ENCODE data around the gene SRPRB. TPM values are rescaled to one million over a fixed set of nuclear protein-coding genes. Genes with fewer than 3 reads are reported as not detected.

Gene SRPRB
- polyA plus RNA-seq, 3 donors = 47.4 to 54.2 (median 53.1) TPM

DNA sequence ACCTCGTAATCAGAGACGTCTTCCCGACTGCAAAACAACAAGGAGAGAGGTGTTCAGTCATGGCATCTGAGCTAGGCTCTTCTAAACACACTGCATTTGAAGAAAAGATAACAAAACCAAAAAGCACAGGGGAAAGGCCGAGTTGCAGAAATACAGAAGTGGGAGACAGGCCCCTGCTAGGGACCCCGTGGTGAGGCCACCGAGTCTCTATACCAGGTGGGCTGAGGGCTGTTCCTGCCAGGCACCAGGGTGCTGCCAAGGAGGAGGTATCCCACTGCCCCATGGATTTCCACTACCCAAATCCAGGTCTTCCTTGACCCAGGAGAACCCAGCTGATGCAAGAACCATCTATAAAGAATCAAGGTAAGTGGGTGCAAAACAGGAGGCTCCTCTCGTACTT is 59.0 kb downstream of the SRPRB start:
- DNase-seq = no peak

DNA sequence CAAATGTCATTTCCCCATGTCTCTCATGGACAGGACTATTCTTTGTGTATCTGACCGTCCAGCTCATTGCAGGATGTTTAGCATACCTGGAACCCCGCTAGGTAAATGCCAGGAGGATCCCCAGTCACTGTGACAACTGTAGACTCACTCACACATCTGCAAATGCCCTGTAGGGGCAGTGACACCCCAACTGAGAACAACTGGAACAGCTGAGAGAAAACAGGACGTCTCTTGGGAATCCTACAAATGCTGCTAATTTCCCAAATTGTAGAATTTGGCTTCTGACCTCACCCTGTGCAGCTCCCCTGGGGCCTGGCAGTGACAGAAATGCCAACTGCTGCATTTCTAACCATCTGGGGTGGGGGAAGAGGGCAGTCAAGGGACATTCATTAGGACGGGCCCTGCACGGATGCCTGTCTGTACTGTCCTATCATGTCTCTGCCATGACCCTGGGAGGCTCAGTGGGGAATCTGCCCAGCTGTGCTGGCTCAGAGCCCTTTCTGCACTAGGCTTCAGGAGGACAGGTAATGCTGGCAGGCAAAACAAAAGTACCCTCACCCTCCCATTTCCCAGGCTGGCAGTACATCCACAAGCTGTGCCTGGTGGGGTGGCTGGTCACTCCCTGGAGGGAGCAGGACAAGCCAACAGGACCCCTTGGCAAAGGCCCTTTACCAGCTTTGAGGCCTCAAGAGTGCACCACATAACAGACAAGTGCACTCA is 59.7 kb downstream of the SRPRB start:
- no peak for DNase-seq

DNA sequence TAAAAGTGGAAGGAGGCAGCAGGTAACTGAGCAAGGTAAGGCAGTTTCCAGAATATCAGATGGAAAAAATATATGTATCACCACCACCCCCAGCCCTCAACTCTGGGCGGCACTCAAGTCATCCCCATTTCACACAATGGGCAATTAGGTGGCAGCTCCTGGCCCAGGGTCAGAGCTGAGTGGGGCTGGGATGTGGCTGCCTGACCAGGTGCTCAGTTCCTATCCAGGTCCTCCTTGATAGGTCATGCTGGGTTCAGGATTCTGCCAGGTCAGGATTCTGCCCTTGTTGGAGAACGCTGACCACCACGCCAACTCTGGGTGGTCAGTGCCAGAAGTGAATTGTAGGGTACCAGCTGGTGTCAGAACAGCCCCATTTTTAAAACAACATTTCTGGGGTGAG is 60.5 kb downstream of the SRPRB start:
- no peak for DNase-seq

DNA sequence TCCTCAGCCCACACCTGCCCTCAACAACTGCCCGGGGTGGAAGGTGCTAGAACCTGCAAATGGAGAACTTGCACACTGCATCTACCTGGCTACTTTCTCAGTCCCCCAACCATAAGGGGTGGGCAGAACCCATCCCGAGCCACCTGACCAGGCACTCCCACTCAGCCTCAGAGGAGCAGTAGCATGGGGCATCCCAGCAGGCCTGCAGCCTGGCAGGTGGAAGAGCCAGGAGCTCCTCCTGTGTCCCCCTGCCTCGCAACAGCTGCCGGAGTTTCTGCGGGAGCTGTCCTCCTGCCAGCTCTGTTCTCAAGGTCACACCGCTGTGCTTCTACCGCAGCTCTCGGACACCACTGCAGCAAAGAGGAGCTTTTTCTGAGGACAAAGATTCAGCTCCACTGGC is 62.6 kb downstream of the SRPRB start:
- no peak for DNase-seq

DNA sequence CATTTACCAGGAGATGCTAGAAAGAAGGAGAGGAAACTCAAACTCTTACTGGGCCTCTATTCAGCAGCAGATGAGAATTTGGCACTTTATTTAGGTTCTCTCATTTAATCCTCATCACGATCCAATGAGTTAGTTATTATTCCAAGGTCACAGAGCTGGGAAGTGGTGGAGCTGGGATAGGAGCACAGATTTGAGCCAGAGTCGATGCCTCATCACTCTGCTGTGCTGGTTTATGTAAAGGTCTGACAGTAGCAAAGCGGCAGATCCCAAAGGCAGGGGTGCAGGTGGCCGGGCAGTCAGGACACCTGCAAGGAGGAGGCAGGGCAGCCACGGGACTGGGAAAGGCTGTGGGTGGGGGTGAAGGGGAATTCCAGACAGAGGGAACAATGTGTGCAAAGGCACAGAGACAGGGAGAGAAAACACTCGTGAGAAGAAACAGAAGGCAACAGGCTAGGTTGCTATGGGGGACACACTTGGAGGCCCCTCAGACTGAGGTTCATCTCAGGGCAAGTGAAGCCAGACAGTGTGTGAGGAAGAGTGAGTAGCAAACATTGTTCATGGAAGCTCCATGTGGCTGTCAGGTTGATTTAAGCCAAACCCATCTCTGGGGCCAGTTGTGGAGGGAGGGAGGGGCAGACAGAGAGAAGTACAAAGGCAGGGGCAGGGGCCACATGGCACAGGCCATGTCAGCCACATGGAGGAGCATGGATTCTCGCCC is 63.3 kb downstream of the SRPRB start:
- DNase-seq = no peak

DNA sequence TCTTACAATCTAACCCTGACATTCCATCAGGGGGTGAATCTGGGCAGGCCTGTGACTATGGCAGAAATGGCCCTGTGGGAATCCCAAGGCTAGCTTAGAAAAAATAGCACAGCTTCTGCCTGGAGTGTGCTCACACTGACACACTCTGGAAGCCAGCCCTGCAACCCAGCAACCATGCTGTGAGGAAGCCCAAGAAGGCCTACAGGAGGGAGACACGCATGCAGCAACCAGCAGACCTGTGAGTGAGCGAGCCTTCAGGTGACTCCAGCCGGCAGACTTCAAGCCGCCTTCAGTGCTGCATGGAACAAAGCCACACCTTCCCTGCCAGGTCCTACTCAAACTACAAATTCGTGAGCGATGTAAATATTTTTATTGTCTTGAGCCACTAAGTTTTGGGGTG is 64.0 kb downstream of the SRPRB start:
- DNase-seq = no peak

- DNase-seq = no peak
Measured at GRCh38 chr3:133870822-133871221, 65.2 kb downstream of the SRPRB start.

Other genes with a start within 250 kb of the SRPRB start
- 100 to 1,000 TPM; 119 to 130 (median 126) TPM for gene CDV3, start 232.1 kb upstream of the SRPRB start, polyA plus RNA-seq (ENCODE audit: insufficient read length in 3 of 3)
- 10 to 100 TPM; 40.2 to 45.7 (median 42.0) TPM for gene TOPBP1, start 143.9 kb upstream of the SRPRB start, polyA plus RNA-seq (ENCODE audit: insufficient read length in 3 of 3)
- gene TF, start 59.4 kb upstream of the SRPRB start, polyA plus RNA-seq (ENCODE audit: insufficient read length in 3 of 3) = 1 to 10 TPM; 5.8 to 7.9 (median 7.0) TPM
- gene RAB6B, start 90.1 kb downstream of the SRPRB start, polyA plus RNA-seq (ENCODE audit: insufficient read length in 3 of 3) = 10 to 100 TPM; 17.0 to 18.9 (median 18.4) TPM
- 10 to 100 TPM; 20.1 to 27.5 (median 23.1) TPM for gene SLCO2A1, start 224.1 kb downstream of the SRPRB start, polyA plus RNA-seq (ENCODE audit: insufficient read length in 3 of 3)